HG02884 (cell line): ENCODE results near the gene HPCAL1.
"Not testable (repeated sequence)": the region's sequence is repeated elsewhere in the genome, so short reads cannot be mapped to it uniquely, and the experiment has no call there.

Experiments
- ATAC-seq: cut with Tn5 transposase; IDR thresholded peaks from one replicate; pipeline ENCODE4 v1.9.1; 2021; ENCODE audit warnings: mild to moderate bottlenecking, moderate library complexity; ENCODE audit not compliant: unreplicated experiment

The HPCAL1 gene

GRCh38 chr2:10283106-10284062 is 19.3 kb upstream of the HPCAL1 start:
- no peak for ATAC-seq

GRCh38 chr2:10284108-10284870 is 18.4 kb upstream of the HPCAL1 start:
- no peak for ATAC-seq

- ATAC-seq = no peak
Measured at GRCh38 chr2:10285191-10285555, 17.5 kb upstream of the HPCAL1 start.

GRCh38 chr2:10285556-10286198 is 17.0 kb upstream of the HPCAL1 start:
- ATAC-seq = no peak

- ATAC-seq = no peak
Measured at GRCh38 chr2:10286216-10287037, 16.3 kb upstream of the HPCAL1 start.

- no peak for ATAC-seq
Measured at GRCh38 chr2:10287761-10288160, 14.9 kb upstream of the HPCAL1 start.

GRCh38 chr2:10288606-10289005 is 14.1 kb upstream of the HPCAL1 start:
- ATAC-seq = no peak

GRCh38 chr2:10289352-10289751 is 13.4 kb upstream of the HPCAL1 start:
- ATAC-seq = no peak

- no peak for ATAC-seq
Measured at GRCh38 chr2:10289891-10290290, 12.8 kb upstream of the HPCAL1 start.

GRCh38 chr2:10291376-10291775 is 11.3 kb upstream of the HPCAL1 start:
- ATAC-seq = not testable (repeated sequence)

GRCh38 chr2:10292033-10292432 is 10.7 kb upstream of the HPCAL1 start:
- ATAC-seq = no peak

- ATAC-seq = no peak
Measured at GRCh38 chr2:10293603-10294002, 9.1 kb upstream of the HPCAL1 start.

- ATAC-seq = no peak
Measured at GRCh38 chr2:10294077-10294476, 8.6 kb upstream of the HPCAL1 start.

- ATAC-seq = not testable (repeated sequence)
Measured at GRCh38 chr2:10295649-10296048, 7.1 kb upstream of the HPCAL1 start.

GRCh38 chr2:10296142-10296541 is 6.6 kb upstream of the HPCAL1 start:
- no peak for ATAC-seq

GRCh38 chr2:10297191-10297830 is 5.4 kb upstream of the HPCAL1 start:
- no peak for ATAC-seq

GRCh38 chr2:10297959-10298531 is 4.7 kb upstream of the HPCAL1 start:
- ATAC-seq = no peak

GRCh38 chr2:10298777-10299176 is 3.9 kb upstream of the HPCAL1 start:
- ATAC-seq = not testable (repeated sequence)

- ATAC-seq = no peak
Measured at GRCh38 chr2:10300328-10300920, 2.3 kb upstream of the HPCAL1 start.
